Measurements from ENCODE around the gene TMBIM1.

TMBIM1 gene

DNA sequence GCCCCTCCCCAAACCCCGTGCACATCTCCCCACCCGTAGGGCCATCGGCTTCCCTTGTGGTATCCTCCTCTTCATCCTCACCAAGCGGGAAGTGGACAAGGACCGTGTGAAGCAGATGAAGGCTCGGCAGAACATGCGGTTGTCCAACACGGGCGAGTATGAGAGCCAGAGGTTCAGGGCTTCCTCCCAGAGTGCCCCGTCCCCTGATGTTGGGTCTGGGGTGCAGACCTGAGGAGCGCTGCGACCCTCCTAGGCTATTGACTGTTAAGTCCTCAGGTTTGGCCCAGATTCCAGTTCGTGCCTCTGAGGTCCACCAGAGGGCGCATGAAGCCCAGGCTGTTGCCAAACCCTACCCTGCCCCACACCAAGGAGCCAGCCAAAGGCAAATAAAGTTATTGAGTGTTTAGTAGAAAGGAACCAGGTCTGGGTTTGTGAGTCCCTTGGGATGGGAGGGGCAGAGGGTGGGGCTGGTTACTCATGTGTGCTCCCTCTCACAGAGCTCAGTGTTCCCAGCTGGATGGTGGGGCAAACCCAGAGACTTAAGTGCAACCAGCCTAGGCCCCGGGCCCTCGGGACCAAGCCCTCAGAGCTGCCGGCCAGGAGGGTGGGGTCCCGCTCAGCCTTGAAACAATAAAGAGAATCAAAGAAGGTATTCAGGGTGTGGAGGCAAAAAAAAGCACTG lies 19.6 kb downstream of the TMBIM1 start:
- peak; percentile 85 to 90 (median 88) for DNase-seq

- no peak for DNase-seq
These were observed 20.3 kb downstream of the TMBIM1 start for GRCh38 chr2:218271865-218272530.

- DNase-seq: no peak
These were observed 20.9 kb downstream of the TMBIM1 start for GRCh38 chr2:218271487-218271797.

DNA sequence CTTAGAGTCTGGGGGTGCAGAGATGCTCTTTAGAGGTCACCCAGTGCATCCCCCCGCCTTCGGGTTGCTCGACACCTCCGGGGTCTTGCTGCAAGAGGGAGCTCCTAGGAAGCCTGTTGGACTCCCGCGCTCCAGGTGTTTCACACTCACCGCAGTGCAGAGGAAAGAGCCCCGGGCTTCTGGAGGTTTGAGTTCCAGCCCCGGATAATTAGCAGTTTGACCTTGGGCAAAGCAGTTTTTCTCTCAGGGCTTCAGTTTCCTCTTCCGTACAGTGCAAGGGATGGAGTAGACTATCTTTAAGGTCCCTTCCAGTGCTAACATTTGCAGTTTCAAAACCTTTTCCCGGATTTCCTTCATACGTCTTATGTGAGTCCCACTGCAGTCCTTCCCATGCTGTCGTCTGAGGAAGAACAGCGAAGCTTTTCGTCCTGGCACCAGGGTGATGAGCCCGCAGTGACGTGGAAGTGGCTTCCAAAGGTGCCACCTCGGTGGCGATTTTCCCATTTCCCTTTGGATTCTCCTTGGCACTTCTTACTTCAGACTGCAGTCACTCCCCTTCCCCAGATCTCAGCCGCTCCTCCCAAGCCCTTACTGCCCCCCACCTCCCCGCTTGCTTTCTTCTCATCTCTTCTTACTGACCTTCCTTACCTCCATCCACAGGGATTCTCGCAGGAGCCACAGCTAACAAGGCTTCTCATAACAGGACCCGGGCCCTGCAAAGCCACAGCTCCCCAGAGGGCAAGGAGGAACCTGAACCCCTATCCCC lies 21.4 kb downstream of the TMBIM1 start:
- peak in 3 of 4 experiments; percentile 29 to 45 (median 45) for DNase-seq

DNA sequence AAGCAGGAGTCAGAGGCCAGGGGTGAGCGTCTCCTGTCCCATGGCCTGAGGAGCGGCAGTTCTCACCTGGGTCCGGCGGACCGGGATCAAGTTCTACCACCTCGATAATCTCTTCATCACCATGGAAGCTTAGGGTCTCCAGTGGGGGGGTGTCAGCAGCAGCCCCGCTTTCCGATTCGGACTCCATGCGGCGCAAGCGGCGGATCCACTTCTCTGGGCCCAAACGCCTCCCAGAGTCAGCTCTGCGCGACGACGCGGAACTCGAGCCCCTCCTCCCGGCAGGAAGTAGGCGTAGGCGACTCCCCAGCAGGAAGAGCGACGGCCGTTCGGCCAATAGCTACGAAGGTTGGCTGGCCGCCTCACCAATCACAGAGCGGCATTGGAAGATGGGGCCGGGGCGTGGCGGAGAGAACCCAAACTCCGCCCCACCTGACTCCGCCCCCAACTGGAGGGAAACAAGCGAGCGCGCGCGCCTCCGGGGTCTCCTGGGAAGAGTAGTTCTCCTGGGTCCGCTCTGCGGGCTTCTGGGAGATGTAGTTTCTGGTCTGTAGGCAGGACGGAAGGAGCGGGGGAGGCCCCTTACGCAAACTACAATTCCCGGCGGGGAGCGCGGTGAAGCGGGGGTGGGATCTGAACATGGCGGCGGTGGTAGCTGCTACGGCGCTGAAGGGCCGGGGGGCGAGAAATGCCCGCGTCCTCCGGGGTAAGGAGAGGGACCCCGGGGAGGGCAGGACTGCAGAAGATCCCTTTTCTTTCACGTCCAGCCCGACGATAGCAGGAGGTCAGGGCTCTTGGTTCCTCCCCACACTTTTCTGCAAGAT lies 22.2 kb downstream of the TMBIM1 start, which contains the start of the genes AAMP and PNKD:
Gene AAMP, minus strand, starts transcription at position 238 of the 821 bp plus-strand sequence. Its CDS starts 51 bp downstream, at position 187.
Gene PNKD, plus strand, starts transcription at position 620 of the 821 bp plus-strand sequence. Its CDS starts 17 bp downstream, at position 637.
- DNase-seq: peak; percentile 100

DNA sequence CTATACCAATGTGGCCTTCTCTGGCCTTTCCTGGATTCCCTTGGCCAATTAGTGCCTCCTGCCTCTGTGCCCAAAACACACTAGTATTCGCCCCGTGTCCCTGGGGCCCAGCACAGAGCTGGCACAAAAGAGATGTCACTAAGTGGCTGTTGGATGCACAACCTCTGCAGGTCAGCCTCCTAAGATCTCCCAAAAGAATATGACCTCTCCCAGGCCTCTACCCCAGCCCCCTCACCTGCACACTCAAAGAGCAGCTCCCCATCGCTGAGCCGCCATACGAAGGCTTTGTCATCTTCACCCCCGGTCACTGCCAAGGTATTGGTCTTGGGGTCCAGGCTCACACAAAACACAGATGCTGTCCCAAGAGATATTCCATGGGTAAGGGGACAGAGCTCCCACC lies 25.0 kb downstream of the TMBIM1 start:
- DNase-seq: no peak

DNA sequence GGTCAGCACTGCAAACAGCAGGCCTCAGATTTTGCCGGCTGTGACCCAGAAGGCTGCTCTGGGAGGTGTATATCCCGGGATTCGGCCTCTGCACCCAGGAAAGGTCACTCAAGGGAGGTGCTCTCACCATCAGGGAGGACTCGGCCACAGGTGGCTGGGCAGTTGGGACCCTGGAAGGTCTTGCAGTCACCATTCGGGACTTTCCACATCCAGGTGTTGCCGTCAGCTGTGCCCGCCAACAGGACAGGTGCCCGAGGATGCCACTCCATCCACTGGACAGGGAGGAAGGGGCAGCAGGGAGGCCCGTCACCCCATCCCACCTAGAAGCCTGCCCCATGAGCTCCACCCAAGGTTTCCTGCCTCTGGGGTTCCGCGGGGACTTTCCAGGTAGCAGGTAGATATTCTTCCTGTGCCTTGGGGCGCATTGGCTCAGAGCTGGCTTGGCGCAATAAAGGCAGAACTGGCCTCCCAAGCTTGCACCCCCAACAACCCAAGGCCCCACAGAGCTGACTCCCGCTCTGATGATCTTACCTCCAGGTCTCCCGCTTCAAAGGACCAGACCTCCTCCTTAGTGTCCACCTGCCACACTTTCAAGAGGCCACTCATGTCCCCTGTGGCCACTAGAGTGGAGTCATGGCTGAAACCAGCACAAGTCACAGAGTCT lies 25.9 kb downstream of the TMBIM1 start:
- DNase-seq: no peak

DNA sequence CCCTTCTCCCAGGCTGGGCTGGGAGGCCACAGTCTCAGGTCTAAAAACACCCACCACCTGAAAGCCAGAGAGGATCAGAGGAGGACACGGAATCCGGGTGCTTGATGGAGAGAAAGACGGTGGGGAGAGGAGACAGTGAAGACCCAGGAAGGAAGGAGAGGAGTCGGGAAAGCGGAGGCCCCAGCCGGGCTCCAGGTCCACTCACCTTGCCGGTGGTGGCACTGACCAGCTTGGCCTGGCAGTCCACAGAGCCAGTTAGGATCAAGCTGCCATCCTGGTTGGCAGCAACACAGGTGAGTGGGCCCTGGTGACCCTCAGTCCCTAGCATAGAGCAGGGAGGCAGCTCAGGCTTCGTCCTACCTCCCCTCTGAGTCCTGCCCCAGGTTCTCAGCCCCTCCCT lies 26.7 kb downstream of the TMBIM1 start:
- no peak for DNase-seq

GRCh38 chr2:218264773-218265561 lies 27.3 kb downstream of the TMBIM1 start:
- DNase-seq: no peak

GRCh38 chr2:218263817-218264641 lies 28.3 kb downstream of the TMBIM1 start:
- peak in 3 of 4 experiments; percentile 48 to 55 (median 54) for DNase-seq

DNA sequence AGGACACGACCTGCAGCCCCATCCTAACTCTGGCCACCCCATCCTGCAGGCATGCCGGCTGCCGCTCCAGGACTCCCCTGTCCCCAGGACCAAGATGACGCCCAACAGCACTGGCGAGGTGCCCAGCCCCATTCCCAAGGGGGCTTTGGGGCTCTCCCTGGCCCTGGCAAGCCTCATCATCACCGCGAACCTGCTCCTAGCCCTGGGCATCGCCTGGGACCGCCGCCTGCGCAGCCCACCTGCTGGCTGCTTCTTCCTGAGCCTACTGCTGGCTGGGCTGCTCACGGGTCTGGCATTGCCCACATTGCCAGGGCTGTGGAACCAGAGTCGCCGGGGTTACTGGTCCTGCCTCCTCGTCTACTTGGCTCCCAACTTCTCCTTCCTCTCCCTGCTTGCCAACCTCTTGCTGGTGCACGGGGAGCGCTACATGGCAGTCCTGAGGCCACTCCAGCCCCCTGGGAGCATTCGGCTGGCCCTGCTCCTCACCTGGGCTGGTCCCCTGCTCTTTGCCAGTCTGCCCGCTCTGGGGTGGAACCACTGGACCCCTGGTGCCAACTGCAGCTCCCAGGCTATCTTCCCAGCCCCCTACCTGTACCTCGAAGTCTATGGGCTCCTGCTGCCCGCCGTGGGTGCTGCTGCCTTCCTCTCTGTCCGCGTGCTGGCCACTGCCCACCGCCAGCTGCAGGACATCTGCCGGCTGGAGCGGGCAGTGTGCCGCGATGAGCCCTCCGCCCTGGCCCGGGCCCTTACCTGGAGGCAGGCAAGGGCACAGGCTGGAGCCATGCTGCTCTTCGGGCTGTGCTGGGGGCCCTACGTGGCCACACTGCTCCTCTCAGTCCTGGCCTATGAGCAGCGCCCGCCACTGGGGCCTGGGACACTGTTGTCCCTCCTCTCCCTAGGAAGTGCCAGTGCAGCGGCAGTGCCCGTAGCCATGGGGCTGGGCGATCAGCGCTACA lies 29.4 kb downstream of the TMBIM1 start:
- DNase-seq: no peak

DNA sequence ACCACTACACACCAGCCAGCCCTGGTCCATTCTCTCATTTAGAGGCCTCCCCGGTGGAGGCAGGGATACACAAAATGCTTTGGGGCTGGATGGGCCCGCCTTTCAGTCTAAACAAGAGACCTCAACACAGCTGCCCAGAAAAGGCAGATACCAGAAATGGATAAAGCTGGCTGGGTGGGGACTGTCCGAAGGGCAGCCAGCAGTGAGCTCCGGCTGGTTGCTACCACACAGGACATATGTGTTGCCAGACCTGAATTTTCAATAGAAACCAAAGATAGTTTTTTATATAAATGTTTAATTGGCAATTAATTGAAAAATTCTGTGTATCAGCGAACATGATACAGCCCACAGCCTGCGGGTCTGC lies 30.1 kb downstream of the TMBIM1 start:
- DNase-seq: no peak

DNA sequence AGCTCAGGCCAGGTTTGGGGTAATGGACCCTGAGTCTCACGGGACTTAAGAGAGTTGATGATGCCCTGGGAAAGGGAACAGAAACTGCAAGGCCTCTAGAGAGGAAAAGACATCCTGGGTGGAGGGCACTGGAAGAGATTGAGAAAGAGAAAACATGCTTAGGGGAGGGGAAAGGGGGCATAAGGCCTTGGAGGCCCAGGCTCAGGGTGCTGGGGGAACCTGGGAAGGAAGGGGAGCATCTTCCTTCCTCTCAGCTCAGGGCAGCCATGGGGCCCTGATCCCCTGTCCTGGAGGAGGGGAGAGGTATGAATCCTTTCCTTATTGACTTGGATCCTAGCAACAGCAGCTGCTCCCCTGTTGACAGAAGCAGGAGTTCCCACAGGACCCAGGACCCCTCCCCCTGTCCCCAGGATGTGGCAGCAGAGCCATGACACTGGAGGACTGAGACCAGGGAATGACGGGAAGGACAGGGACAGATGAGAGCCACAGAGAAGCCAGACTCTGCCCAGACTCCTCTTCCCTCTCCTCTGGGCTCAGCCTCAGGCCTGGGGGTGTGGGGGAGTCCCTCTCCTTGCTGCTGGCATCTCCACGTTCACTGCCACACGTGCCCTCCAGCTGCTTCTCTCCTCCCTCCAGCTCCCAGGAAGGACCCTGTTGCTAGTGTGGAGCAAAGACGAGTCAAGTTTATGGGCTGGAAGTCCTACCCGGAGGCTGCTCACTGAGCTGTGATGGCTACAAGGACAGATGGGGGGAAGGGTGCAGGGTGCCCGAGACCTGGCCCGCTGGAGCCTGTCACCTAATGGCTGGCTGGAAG lies 30.7 kb downstream of the TMBIM1 start:
- DNase-seq: peak; percentile 46 to 76 (median 60)

DNA sequence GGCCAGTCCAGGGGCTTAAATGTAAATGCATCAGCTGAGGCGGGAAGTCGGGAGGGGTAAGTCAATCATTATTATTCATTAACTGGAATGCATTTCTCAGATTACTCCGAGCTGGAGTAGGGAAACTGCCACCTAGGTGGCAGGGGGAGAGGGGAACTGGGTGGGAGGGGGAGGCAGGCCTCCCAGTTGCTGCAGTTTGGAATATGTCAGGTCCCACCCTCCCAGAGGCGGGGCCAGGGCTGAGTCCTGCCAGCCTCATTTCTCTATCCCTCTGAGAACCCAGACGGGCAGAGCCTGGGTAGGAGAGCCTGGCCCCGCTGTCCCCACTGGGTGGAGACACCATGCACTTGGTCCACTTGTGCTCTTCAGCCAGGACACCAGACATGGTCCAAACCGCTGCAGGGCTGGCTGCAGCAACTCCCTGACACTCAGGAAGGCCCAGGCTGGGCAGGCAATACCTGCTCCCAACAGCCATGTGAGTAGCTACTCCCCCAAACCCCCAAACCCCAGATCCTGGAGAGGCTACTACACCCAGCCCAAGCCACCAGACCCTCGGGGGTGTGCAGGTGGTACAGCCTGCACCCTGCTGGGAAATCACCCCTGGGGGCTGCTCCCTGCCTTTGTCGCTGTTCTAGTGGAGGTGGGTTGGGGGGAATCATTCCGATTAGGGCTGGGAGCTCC lies 31.4 kb downstream of the TMBIM1 start, which contains the start of gene GPBAR1:
Gene GPBAR1, plus strand, starts transcription at position 274 of the 681 bp plus-strand sequence. CDS start 1,710 bp downstream, outside the sequence.
- DNase-seq: peak in 2 of 4 experiments; percentile 42 to 45

GRCh38 chr2:218260166-218260565 lies 32.1 kb downstream of the TMBIM1 start:
- DNase-seq: no peak

DNA sequence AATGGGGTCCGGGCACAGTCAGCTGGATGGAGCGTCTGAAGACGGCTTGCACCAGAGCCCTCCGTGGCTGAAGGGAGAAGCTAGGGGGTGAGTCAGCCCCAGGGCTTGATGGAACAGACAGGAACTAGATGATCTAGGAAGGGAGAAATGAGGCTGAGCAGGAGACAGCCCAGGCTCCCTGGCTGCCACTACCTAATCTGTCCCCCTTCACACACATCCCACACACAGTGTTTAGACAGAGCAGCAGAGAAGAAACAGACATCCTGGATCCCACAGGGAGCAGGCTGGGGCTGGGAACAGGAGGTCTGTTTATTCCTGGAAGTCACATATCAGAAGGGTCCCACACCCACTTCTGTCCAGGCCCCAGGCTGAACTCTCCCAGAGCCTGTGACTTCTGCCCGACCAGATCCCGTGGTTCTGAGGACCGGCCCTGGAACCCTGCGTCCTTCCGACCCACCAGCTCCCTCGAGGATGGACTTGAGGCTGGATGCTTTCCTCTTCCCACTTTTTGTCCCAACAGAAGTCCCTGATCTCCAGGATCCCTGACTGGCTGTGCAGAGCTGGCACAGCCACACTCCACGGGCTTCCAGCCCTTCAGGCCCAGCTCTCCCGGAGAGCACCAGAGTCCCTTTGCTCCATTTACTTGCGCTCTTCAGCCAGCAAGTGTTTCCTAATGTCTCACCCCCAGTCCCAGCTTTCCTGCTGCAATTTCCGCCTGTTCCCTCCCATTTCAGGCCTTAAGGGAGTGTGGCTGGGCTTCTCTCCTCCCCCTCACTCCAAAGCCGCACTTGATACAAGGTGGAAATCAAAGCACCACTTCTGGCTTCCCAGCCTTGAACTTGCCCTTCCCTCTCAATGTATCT lies 33.0 kb downstream of the TMBIM1 start:
- DNase-seq: peak; percentile 73 to 88 (median 86)

Measured in suppressor macrophage (primary cell).